ENCODE data around the gene GRIK1.

DNA sequence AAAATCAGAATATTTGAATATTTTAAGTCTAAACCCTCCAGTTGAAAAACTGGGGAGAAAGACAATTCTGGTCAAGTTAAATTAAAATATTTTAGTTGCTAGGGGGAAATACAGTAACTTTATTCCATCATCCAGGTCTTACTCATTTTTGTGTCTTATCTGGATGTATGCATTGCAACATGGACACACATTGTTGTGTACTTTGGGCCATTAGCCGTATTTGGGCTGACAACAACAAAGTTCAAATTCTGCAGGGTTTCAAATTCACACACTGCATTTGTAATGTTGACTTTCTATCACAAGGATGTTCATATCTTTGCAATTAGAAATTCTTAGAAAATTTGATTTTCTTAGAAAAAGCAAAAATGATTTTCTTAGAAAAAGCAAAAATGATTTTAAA is 391.8 kb downstream of the GRIK1 start:
- TF ChIP-seq, protein P1, sequence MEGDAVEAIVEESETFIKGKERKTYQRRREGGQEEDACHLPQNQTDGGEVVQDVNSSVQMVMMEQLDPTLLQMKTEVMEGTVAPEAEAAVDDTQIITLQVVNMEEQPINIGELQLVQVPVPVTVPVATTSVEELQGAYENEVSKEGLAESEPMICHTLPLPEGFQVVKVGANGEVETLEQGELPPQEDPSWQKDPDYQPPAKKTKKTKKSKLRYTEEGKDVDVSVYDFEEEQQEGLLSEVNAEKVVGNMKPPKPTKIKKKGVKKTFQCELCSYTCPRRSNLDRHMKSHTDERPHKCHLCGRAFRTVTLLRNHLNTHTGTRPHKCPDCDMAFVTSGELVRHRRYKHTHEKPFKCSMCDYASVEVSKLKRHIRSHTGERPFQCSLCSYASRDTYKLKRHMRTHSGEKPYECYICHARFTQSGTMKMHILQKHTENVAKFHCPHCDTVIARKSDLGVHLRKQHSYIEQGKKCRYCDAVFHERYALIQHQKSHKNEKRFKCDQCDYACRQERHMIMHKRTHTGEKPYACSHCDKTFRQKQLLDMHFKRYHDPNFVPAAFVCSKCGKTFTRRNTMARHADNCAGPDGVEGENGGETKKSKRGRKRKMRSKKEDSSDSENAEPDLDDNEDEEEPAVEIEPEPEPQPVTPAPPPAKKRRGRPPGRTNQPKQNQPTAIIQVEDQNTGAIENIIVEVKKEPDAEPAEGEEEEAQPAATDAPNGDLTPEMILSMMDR (conservative IDR thresholded peaks at IDR 0.05), result no peak
- no peak for TF ChIP-seq ZFX (IDR thresholded peaks at IDR 0.05)

Data from C4-2B (cell line).